Transverse colon (tissue), 3 donors: ENCODE results near the gene PPP6R3.
"Not testable (repeated sequence)": the region's sequence is repeated elsewhere in the genome, so short reads cannot be mapped to it uniquely, and the experiment has no call there.

ENCODE experiments used
- EP300 ChIP-seq: sonication (generic); formaldehyde crosslinking; IDR thresholded peaks from one replicate; pipeline ENCODE4 v1.6.1; 2017; ENCODE audit warnings: antibody characterized with exemption, low read depth
- TF ChIP-seq, protein P1 (sequence below), 5 experiments: fragments of 200-600 bp in 3 of 5; fragments of 450-650 bp in 2 of 5; sonication (generic) in 3 of 5; IDR thresholded peaks; 1 replicate in 2 of 5; 2 replicates in 3 of 5; pipeline ENCODE4 v1.5.1; 2016 to 2017; ENCODE audit warnings: antibody characterized with exemption in 5 of 5, inconsistent platforms in 3 of 5, mild to moderate bottlenecking in 2 of 5, moderate library complexity in 1 of 5

GRCh38 chr11:68634606-68635005 is 174.1 kb downstream of the PPP6R3 start:
- TF ChIP-seq, protein P1, sequence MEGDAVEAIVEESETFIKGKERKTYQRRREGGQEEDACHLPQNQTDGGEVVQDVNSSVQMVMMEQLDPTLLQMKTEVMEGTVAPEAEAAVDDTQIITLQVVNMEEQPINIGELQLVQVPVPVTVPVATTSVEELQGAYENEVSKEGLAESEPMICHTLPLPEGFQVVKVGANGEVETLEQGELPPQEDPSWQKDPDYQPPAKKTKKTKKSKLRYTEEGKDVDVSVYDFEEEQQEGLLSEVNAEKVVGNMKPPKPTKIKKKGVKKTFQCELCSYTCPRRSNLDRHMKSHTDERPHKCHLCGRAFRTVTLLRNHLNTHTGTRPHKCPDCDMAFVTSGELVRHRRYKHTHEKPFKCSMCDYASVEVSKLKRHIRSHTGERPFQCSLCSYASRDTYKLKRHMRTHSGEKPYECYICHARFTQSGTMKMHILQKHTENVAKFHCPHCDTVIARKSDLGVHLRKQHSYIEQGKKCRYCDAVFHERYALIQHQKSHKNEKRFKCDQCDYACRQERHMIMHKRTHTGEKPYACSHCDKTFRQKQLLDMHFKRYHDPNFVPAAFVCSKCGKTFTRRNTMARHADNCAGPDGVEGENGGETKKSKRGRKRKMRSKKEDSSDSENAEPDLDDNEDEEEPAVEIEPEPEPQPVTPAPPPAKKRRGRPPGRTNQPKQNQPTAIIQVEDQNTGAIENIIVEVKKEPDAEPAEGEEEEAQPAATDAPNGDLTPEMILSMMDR (IDR thresholded peaks at IDR 0.05) = not testable (repeated sequence)
- TF ChIP-seq EP300 = not testable (repeated sequence)
